ENCODE data around the gene SEC31A. TPM values are rescaled to one million over a fixed set of nuclear protein-coding genes. Genes with fewer than 3 reads are reported as not detected.
"Not testable (repeated sequence)": the region's sequence is repeated elsewhere in the genome, so short reads cannot be mapped to it uniquely, and the experiment has no call there.

The SEC31A gene
- total and polyA plus RNA-seq, 10 donors, result 63.6 to 204 (median 146) TPM

- peak overlapping the region in 7 of 8 donors; percentile 53 to 83 (median 75) for H3K27ac ChIP-seq
- H3K36me3 ChIP-seq, result peaks cover 5 to 100% (median 84%) of the 10 kb centered on the region in 6 donors
- no peaks in the 10 kb centered on the region for H3K9me3 ChIP-seq
- no peak for DNase-seq
- TF ChIP-seq POLR2A (IDR thresholded peaks at IDR 0.05) (no peak), POLR2AphosphoS5 (IDR thresholded peaks at IDR 0.05) (no peak), CTCF (IDR thresholded peaks at IDR 0.05 in 8 of 11, conservative IDR thresholded peaks at IDR 0.05 in 3 of 11) (no peak)
- no peaks in the 10 kb centered on the region for H3K27me3 ChIP-seq (replicated peaks in 1 of 7)
- peaks cover 4 to 31% (median 17%) of the 10 kb centered on the region in 6 donors for H3K4me1 ChIP-seq
- no peak overlapping the region for H3K4me3 ChIP-seq
- WGBS, 5 donors, result 85 to 91% (median 89%) methylated on average over 8 of the region's 8 CpGs
- intact Hi-C loops (cut with DNase I; ENCODE audit: low total_unique reads), result no loop called here
These were observed 24.1 kb downstream of the SEC31A start for GRCh38 chr4:82866706-82867385.

GRCh38 chr4:82866033-82866432 is 24.9 kb downstream of the SEC31A start:
- H3K27ac ChIP-seq, result peak overlapping the region; percentile 22 to 83 (median 74)
- H3K27me3 ChIP-seq (replicated peaks in 1 of 7), result not testable (repeated sequence)

DNA sequence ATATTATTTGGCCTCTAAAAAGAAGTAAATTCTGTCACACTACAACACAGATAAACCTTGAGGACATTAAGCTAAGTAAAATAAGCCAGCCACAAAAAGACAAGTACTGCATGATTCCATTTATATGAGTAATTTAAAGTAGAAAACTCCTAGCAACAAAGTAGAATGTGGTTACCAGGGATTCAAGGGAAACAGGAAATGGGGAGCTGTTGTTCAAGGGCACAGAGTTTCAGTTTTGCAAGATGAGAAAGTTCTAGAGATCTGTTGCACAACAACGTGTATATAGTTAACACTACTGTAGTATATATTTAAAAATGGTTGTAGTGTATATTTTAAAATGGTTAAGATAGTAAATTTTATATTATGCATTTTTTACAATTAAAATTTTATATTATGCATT is 25.4 kb downstream of the SEC31A start:
- Histone ChIP-seq H3K4me1 (peaks cover 4 to 31% (median 17%) of the 10 kb centered on the region in 6 donors), H3K27ac (peak overlapping the region; percentile 43 to 83 (median 74)), H3K9me3 (no peaks in the 10 kb centered on the region), H3K4me3 (no peak overlapping the region), H3K36me3 (peaks cover 5 to 100% (median 76%) of the 10 kb centered on the region in 6 donors), H3K27me3 (replicated peaks in 1 of 7) (no peaks in the 10 kb centered on the region)
- intact Hi-C loops (cut with DNase I; ENCODE audit: low total_unique reads), result no loop called here
- DNase-seq, result no peak
- 0 to 4% (median 2%) methylated on average over 1 of the region's 1 CpG for WGBS, 5 donors
- TF ChIP-seq POLR2A (IDR thresholded peaks at IDR 0.05) (no peak), POLR2AphosphoS5 (IDR thresholded peaks at IDR 0.05) (no peak)

More at GRCh38 chr4:82866033-82866432, 24.9 kb downstream of the SEC31A start:
- DNase-seq; intact Hi-C loops (cut with DNase I; ENCODE audit: low total_unique reads); H3K9me3 ChIP-seq; H3K4me3 ChIP-seq: not testable (repeated sequence)
- peaks cover 4 to 31% (median 17%) of the 10 kb centered on the region in 6 donors for H3K4me1 ChIP-seq
- 72 to 77% (median 75%) methylated on average over 6 of the region's 6 CpGs for WGBS, 5 donors
- peaks cover 5 to 100% (median 79%) of the 10 kb centered on the region in 6 donors for H3K36me3 ChIP-seq

DNA sequence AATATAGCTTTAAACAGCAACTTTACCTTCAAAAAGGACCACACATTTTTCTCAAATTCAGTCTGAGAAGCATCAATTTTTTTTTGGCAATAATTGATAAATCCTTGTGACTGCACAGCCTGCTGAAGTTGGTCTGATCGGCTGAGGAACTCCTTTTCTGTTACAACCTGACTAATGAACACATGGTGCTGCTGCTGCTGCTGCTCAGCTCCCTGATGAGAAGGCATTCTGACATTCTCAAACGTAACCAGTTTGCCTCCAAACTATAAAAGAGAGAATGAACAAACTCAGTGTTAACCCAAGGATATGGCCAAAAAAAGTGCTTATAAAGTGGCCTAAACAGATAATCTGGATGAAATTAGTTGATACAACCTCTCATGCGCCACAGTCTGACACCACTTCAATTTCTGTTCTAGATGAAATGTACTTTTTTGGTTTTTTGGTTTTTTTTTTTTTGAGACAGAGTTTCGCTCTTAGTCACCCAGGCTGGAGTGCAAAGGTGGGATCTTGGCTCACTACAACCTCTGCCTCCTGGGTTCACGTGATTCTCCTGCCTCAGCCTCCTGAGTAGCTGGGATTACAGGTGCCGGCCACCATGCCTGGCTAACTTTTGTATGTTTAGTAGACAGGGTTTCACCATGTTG is 26.5 kb downstream of the SEC31A start:
- Histone ChIP-seq H3K27me3 (replicated peaks in 1 of 7) (no peaks in the 10 kb centered on the region), H3K36me3 (peaks cover 5 to 99% (median 70%) of the 10 kb centered on the region in 6 donors), H3K9me3 (no peaks in the 10 kb centered on the region), H3K27ac (peak overlapping the region; percentile 43 to 83 (median 70)), H3K4me1 (peaks cover 4 to 31% (median 17%) of the 10 kb centered on the region in 6 donors), H3K4me3 (no peak overlapping the region)
- DNase-seq, result no peak
- intact Hi-C loops (cut with DNase I; ENCODE audit: low total_unique reads), result no loop called here
- no peak for TF ChIP-seq POLR2AphosphoS5 (IDR thresholded peaks at IDR 0.05)
- TF ChIP-seq POLR2A (IDR thresholded peaks at IDR 0.05), result no peak
- no peak for TF ChIP-seq CTCF (IDR thresholded peaks at IDR 0.05 in 8 of 11, conservative IDR thresholded peaks at IDR 0.05 in 3 of 11)
- WGBS, 5 donors, result 78 to 90% (median 85%) methylated on average over 6 of the region's 6 CpGs

GRCh38 chr4:82861529-82861928 is 29.4 kb downstream of the SEC31A start:
- no peak overlapping the region for H3K27ac ChIP-seq
- intact Hi-C loops (cut with DNase I; ENCODE audit: low total_unique reads), result no loop called here

GRCh38 chr4:82860487-82860886 is 30.5 kb downstream of the SEC31A start:
- DNase-seq; intact Hi-C loops (cut with DNase I; ENCODE audit: low total_unique reads); H3K9me3 ChIP-seq; H3K27me3 ChIP-seq (replicated peaks in 1 of 7); H3K27ac ChIP-seq; H3K4me3 ChIP-seq: not testable (repeated sequence)
- H3K4me1 ChIP-seq, result peaks cover under 1 to 12% (median 8%) of the 10 kb centered on the region in 6 donors
- peaks cover 5 to 95% (median 65%) of the 10 kb centered on the region in 6 donors for H3K36me3 ChIP-seq
- WGBS, 5 donors, result 95 to 97% (median 96%) methylated on average over 2 of the region's 2 CpGs

More at GRCh38 chr4:82861529-82861928, 29.4 kb downstream of the SEC31A start:
- peaks cover 5 to 95% (median 61%) of the 10 kb centered on the region in 6 donors for H3K36me3 ChIP-seq
- H3K9me3 ChIP-seq, result no peaks in the 10 kb centered on the region
- no peak overlapping the region for H3K4me3 ChIP-seq
- H3K27me3 ChIP-seq (replicated peaks in 1 of 7), result no peaks in the 10 kb centered on the region
- DNase-seq, result no peak
- TF ChIP-seq POLR2A (IDR thresholded peaks at IDR 0.05), result no peak
- no peak for TF ChIP-seq POLR2AphosphoS5 (IDR thresholded peaks at IDR 0.05)
- no peak for TF ChIP-seq CTCF (IDR thresholded peaks at IDR 0.05 in 8 of 11, conservative IDR thresholded peaks at IDR 0.05 in 3 of 11)
- H3K4me1 ChIP-seq, result peaks cover 4 to 23% (median 15%) of the 10 kb centered on the region in 6 donors
